Dendritic cell treated with granulocyte-macrophage colony-stimulating factor and Interleukin-4, amounts not matched to agents 40 ng/mL and 50 ng/mL, for 4 days (primary cell): ENCODE results near the gene FGF4.

ENCODE experiments used
- H3K27ac Mint-ChIP-seq: one replicate; pipeline ENCODE4 v1.8.0; 2022; ENCODE audit warnings: mild to moderate bottlenecking, mixed read lengths
- H3K27me3 Mint-ChIP-seq: one replicate; pipeline ENCODE4 v1.8.0; 2022; ENCODE audit warnings: mild to moderate bottlenecking, mixed read lengths
- H3K36me3 Mint-ChIP-seq: one replicate; pipeline ENCODE4 v1.8.0; 2022; ENCODE audit warnings: low read depth, mixed read lengths
- H3K4me1 Mint-ChIP-seq: one replicate; pipeline ENCODE4 v1.8.0; 2022; ENCODE audit warnings: low read depth, mixed read lengths
- H3K4me3 Mint-ChIP-seq: one replicate; pipeline ENCODE4 v1.8.0; 2022; ENCODE audit warnings: mild to moderate bottlenecking, moderate library complexity, mixed read lengths
- H3K9me3 Mint-ChIP-seq: one replicate; pipeline ENCODE4 v1.8.0; 2022; ENCODE audit warnings: mixed read lengths
- intact Hi-C: fragments of 100-400 bp; cut with micrococcal nuclease; formaldehyde crosslinking; loops from one replicate; pipeline ENCODE4 v1.15.0; 2022

The FGF4 gene

DNA sequence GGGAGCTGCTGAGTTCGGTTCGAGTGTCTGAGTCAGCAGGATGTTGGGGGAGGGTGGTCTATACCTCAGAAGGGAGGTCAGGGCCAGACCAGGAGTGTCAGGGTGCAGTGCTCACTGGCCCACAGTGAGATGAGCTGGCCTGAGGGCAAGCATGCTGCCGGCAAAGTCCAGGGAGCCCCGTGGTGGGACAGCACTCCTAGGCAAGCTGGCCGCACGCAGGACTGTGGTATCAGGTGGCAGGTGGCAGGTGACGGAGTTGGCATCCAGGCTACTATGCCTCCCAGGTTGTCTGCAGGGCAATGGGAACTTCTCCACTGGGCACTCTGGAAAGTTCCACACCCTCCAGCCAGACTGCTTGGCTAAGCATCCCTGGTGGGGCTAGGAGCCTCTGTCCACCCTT is 39.3 kb upstream of the FGF4 start:
- no peak overlapping the region for H3K4me3 Mint-ChIP-seq
- peaks cover 38% of the 10 kb centered on the region for H3K27me3 Mint-ChIP-seq
- H3K27ac Mint-ChIP-seq, result no peak overlapping the region
- H3K36me3 Mint-ChIP-seq, result no peaks in the 10 kb centered on the region
- no peaks in the 10 kb centered on the region for H3K4me1 Mint-ChIP-seq
- no peaks in the 10 kb centered on the region for H3K9me3 Mint-ChIP-seq
- intact Hi-C loops, result no loop called here

DNA sequence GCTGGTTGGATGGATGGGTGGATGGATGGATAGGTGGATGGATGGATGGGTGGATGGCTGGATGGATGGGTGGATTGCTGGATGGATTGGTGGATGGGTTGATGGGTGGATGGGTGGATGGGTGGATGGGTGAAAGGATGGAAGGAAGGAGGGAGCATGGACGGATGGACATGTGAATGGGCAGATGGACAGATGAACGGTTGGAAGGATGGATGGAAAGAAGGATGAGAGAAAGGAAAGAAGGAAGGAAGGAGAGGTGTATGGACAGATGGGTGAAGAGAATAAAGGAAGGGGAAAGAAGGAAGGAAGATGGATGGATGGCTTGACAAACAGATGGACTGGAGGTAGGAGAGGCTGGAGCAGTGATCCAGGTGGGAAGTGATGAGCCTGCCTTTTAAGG is 38.7 kb upstream of the FGF4 start:
- no peaks in the 10 kb centered on the region for H3K36me3 Mint-ChIP-seq
- peaks cover 34% of the 10 kb centered on the region for H3K27me3 Mint-ChIP-seq
- no peaks in the 10 kb centered on the region for H3K4me1 Mint-ChIP-seq
- no peaks in the 10 kb centered on the region for H3K9me3 Mint-ChIP-seq
- no peak overlapping the region for H3K27ac Mint-ChIP-seq
- H3K4me3 Mint-ChIP-seq, result no peak overlapping the region
- intact Hi-C loops, result no loop called here

DNA sequence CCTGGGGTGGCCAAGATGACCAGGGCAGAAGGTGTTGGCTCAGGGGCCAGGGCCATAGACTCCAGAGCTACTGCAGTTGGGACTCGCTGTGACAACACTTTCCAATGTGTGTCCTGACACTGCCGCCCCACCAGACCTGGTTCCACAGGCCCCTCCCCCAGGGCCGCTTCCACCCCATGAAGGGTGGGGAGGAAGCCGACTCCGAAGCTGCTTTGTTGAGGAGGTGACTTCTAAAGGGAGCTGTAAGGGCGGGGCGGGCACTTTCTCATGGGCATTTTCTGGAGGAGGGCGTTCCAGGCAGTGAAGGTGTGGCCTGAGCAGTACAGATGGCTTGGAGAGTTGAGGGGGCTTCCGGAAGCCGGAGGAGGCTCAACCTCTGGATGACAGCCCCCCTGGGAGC is 37.8 kb upstream of the FGF4 start:
- H3K27me3 Mint-ChIP-seq, result peaks cover 33% of the 10 kb centered on the region
- no peaks in the 10 kb centered on the region for H3K9me3 Mint-ChIP-seq
- no peak overlapping the region for H3K4me3 Mint-ChIP-seq
- intact Hi-C loops, result no loop called here
- no peaks in the 10 kb centered on the region for H3K36me3 Mint-ChIP-seq
- H3K27ac Mint-ChIP-seq, result no peak overlapping the region
- no peaks in the 10 kb centered on the region for H3K4me1 Mint-ChIP-seq

DNA sequence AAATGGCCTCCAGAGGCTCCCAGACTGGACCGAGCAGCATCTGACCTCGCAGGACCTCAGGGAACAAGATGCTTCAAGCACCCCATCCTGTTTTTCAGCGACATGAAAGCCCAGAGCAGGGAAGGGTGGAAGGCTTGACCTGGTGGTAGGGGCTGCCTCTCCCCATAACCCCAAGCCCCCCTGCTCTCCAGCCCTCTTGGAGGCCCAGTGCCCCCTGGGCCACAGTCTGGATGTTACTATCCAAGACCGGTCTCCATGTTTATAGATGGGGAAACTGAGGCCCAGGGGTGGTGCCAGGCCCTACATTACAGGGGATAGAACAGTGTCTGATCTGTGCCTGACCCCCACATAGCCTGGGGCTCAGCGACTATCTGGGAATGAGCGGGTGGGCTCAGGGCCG is 37.1 kb upstream of the FGF4 start:
- Mint-ChIP-seq H3K27me3 (peaks cover 26% of the 10 kb centered on the region), H3K27ac (no peak overlapping the region), H3K4me3 (no peak overlapping the region), H3K4me1 (no peaks in the 10 kb centered on the region), H3K9me3 (no peaks in the 10 kb centered on the region), H3K36me3 (no peaks in the 10 kb centered on the region)
- intact Hi-C loops, result no loop called here

DNA sequence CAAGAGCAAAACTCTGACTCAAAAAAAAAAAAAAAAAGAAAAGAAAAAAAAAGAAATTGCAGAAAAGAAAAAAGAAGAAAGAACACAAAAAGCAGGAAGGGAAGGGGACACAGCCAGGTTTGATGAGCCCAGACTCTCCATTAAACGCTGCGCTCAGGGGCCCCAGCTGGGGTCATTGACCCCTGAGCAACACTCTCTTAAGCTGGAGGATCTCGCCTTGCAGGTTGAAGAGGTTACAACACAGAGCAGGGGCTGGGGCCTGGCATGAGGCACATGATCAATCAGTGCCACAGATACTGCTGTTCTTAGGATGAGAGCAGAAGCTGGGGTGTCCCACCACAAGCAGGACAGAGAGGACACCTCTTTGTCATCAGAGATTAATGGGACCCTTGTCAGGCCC is 36.3 kb upstream of the FGF4 start:
- no peaks in the 10 kb centered on the region for H3K4me1 Mint-ChIP-seq
- no peaks in the 10 kb centered on the region for H3K9me3 Mint-ChIP-seq
- intact Hi-C loops, result no loop called here
- H3K27ac Mint-ChIP-seq, result no peak overlapping the region
- H3K27me3 Mint-ChIP-seq, result peaks cover 18% of the 10 kb centered on the region
- no peaks in the 10 kb centered on the region for H3K36me3 Mint-ChIP-seq
- no peak overlapping the region for H3K4me3 Mint-ChIP-seq

DNA sequence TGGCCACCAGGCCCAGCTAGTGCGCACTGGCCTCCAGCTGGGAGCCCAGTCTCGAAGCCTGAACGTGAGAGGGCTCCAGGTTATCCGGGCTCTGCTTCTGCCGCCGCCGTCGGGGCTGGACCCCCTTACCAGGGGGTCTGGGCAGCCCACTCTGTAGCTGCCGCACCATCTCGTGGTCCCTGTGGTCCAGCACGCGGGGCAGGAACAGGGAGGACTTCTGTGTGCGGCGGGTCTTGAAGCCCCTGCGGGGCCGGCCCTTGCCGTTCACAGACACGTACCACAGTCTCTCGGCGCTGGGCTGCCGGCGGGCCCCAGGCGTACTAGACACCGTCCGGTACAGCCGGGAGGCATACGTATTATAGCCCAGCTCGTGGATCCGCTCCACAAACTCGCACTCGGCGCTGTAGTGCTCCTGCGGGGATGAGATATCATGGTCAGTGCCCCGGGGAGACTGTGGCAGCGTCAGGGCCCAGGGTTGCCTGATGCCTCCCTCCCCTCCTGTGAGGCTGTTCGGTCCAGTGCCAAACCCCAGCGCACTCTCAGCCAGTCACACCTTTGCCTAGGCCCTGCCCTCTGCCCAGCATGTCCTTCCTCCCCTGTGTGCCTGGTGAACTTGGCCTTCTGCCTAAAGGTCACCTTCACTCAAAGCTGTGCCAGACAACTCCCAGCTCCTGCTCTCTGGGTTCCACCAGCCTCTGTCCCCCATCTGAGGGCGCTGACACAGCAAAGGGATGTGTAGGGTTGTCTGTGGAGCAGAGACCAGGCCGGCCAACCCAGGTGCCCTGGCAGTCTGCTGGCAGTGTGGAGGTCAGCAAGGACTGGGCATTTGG is 35.4 kb upstream of the FGF4 start:
- Mint-ChIP-seq H3K27me3 (peaks cover 10% of the 10 kb centered on the region), H3K27ac (no peak overlapping the region), H3K9me3 (no peaks in the 10 kb centered on the region), H3K4me3 (no peak overlapping the region), H3K4me1 (no peaks in the 10 kb centered on the region), H3K36me3 (no peaks in the 10 kb centered on the region)
- intact Hi-C loops, result no loop called here

DNA sequence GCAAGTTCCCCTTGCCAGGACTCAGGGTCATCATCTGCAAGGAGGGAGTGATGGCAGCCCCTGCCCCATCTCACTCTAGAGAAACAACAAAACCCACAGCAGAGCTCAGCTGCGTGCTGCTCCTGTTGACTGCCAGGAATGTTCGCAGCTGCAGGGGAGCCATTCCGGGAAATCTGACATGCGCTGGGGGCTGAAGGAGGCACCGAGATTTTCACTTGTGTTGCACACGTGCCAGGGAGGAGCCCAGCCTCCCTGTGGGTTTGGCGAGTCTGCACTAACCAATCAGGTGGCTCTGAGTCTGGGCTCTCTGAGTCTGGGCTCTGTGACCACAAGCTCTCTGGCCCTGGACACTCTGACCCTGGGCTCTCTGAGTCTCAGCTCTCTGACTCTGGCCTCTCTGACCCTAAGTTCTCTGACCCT is 33.5 kb upstream of the FGF4 start:
- no peaks in the 10 kb centered on the region for H3K9me3 Mint-ChIP-seq
- H3K4me3 Mint-ChIP-seq, result no peak overlapping the region
- H3K27me3 Mint-ChIP-seq, result peaks cover 5% of the 10 kb centered on the region
- H3K27ac Mint-ChIP-seq, result no peak overlapping the region
- no peaks in the 10 kb centered on the region for H3K4me1 Mint-ChIP-seq
- intact Hi-C loops, result no loop called here
- no peaks in the 10 kb centered on the region for H3K36me3 Mint-ChIP-seq

DNA sequence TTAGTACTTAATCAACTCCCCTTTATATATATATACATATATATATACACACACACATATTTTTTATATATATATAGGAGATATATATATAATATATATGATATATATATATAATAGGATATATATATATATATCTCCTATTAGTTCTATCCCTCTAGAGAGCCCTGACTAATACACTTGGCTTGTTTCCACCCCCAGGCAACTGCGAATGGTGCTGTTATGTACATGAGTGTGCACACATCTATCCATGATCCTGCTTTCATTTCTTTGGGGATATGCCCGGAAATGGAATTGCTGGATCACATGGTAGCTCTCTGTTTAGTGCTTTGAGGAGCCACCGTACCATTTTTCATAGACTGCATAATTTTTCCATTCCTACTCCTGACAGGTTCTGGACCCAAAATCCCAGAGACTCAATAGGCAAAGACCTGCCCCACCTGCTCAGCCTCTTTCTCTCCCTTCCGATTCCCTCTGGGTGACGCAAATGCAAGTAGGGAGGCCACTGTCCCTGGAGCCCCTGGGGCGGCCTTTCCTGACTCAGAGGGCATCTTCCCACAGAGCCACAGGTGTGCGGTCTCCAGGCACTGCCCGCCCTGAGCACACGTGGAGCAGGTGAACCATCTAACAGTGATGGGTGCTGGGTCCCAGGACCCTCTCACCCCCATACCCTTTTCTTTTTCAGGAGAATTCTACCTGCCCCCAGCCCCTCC is 32.1 kb upstream of the FGF4 start:
- H3K4me1 Mint-ChIP-seq, result no peaks in the 10 kb centered on the region
- no peak overlapping the region for H3K4me3 Mint-ChIP-seq
- intact Hi-C loops, result no loop called here
- H3K36me3 Mint-ChIP-seq, result no peaks in the 10 kb centered on the region
- H3K9me3 Mint-ChIP-seq, result no peaks in the 10 kb centered on the region
- H3K27ac Mint-ChIP-seq, result no peak overlapping the region
- peaks cover 7% of the 10 kb centered on the region for H3K27me3 Mint-ChIP-seq

DNA sequence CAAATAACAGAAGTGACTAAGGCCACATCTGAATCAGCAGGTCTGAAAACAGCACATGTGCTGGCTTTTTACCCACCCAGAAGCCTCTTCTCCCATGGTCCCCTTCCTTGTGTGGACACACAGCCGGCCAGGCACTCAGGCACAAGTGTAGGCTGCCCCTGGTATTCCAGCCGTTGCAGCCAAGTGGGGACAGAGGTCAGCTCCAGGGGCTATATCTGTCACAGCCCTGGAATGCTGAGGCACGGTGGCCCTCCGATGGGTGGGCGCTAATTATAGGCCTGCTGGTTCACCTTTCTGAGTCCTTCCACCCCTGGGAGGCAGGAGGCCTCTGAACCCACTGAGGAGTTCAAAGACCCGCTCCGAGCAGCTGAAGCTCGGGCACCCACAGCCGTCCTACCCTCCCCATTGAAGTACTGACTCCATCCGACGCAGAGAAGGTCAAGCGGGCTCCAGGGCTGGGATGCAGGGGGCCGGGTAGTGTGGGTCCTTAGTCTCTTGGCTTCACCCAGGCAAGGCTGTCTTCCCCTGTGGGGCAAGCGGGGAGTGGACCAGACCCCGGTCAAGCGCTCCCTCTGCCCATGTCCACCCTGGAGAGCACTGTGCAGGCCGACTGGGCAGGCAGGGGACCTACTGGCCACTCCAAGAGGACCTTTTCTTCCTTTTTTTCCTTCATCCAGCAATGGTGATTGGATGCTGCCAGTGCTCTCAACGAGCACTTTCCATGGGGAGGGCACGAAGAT is 29.8 kb upstream of the FGF4 start:
- H3K27me3 Mint-ChIP-seq, result peaks cover 7% of the 10 kb centered on the region
- H3K27ac Mint-ChIP-seq, result no peak overlapping the region
- no peak overlapping the region for H3K4me3 Mint-ChIP-seq
- intact Hi-C loops, result no loop called here
- no peaks in the 10 kb centered on the region for H3K4me1 Mint-ChIP-seq
- no peaks in the 10 kb centered on the region for H3K36me3 Mint-ChIP-seq
- H3K9me3 Mint-ChIP-seq, result no peaks in the 10 kb centered on the region

DNA sequence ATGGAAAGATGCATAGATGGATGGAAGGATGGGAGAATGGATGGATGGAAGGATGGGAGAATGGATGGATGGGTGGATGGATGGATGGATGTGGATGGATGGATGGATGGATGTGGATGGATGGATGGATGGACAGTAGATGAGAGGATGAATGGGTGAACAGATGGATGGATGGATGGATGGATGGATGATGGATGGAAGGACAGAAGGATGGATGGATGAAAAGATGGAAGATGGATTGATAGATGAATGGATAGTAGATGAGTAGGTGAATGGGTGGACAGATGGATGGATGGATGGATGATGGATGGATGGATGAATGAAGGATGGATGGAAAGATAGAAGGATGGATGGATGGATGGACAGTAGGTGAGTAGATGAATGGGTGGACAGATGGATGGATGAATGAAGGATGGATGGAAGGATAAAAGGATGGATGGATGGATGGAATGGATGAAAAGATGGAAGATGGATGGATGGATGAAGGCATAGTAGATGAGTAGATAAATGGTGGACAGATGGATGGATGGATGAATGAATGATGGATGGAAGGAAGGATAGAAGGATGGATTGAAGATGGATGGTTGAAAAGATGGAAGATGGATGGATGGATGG is 28.6 kb upstream of the FGF4 start:
- Mint-ChIP-seq H3K9me3 (no peaks in the 10 kb centered on the region), H3K27me3 (peaks cover 5% of the 10 kb centered on the region), H3K4me3 (no peak overlapping the region), H3K27ac (no peak overlapping the region), H3K36me3 (no peaks in the 10 kb centered on the region), H3K4me1 (no peaks in the 10 kb centered on the region)
- intact Hi-C loops, result no loop called here

DNA sequence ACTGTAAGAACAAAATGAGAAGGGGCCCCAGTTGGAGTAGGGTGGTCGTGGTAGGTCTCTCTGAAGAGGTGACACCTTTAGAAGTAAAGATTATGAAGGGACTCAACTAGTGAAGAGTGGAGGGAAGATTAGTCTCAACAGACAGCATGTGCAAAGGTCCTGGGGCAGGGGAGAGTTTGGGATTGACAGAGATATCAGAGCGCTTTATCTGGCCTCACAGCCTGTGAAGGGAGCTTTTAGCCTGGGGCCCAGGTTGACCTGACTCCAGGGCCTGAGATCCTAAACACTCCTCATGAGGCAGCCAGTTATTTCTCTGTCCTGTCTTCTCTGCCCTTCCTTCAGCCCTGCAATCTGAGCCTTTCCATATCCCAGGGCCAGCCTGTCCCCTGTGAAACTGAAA is 27.9 kb upstream of the FGF4 start:
- H3K9me3 Mint-ChIP-seq, result no peaks in the 10 kb centered on the region
- intact Hi-C loops, result no loop called here

DNA sequence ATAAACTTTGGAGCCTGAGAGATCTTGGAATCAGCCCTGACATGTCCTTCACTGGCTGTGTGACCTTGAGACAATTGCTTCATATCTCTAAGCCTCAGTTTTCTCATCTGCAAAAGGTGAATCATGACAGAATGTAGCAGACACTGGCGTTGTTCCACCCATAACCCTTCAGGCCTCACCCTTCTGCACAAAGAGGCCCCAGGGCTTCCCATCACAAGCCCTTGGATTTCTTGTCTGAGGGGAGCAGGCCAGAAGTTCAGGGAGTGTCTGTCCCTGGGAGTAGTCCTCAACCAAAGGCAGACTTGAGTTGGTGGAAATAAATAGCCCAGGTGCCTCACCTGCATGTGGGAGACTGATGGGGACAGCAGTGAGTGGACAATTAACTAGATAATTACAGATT is 27.4 kb upstream of the FGF4 start:
- Mint-ChIP-seq H3K36me3 (no peaks in the 10 kb centered on the region), H3K4me1 (no peaks in the 10 kb centered on the region), H3K9me3 (no peaks in the 10 kb centered on the region), H3K4me3 (no peak overlapping the region), H3K27ac (no peak overlapping the region), H3K27me3 (peaks cover 2% of the 10 kb centered on the region)
- intact Hi-C loops, result no loop called here

More for the DNA sequence above, 27.9 kb upstream of the FGF4 start:
- no peaks in the 10 kb centered on the region for H3K36me3 Mint-ChIP-seq
- H3K27ac Mint-ChIP-seq, result no peak overlapping the region
- peaks cover 2% of the 10 kb centered on the region for H3K27me3 Mint-ChIP-seq
- no peak overlapping the region for H3K4me3 Mint-ChIP-seq
- H3K4me1 Mint-ChIP-seq, result no peaks in the 10 kb centered on the region

DNA sequence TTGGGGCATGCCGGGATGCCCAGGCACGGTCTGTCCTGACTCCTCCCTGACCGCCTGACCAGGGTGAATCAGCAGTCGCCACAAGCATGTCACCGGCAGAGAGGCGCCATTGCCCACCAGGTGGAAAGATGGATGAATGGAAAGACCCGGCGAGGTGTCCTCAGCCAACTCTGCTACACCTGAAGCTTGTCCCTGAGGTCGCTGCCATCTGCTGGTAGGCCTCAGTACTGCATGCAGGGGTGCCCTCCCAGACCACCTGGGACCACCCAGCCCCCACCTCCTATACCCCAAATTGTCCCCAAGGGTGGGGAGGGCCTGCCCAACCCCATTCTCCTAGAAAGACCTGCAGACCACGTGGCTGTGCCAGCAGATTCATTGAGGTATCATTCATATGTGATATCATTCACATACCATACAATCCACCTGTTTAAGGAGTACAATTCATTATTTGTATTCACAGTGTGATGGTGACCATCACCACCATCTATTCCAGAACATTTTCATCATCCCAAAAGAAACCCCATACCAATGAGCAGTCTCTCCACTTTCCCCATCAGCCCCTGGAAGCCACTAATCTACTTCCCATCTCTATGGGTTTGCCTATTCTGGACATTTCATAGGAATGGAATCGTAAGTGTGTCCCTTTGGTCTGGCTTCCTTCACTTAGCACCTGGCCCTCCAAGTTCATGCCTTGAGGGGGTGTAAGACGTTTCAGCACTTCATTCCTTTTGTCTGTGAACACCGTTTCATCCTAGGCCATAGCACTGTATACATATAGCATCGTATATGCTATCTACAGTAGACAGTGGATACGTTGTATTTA is 26.6 kb upstream of the FGF4 start:
- Mint-ChIP-seq H3K9me3 (no peaks in the 10 kb centered on the region), H3K4me3 (no peak overlapping the region), H3K27ac (no peak overlapping the region), H3K4me1 (no peaks in the 10 kb centered on the region), H3K27me3 (peaks cover 2% of the 10 kb centered on the region), H3K36me3 (no peaks in the 10 kb centered on the region)
- intact Hi-C loops, result no loop called here
